Effector CD4-positive, alpha-beta T cell (primary cell): ENCODE measurements around the gene KNCN.

Experiments used
- DNase-seq: peaks from one replicate; pipeline ENCODE4 v3.0.0-alpha.2; 2020

KNCN gene

DNA sequence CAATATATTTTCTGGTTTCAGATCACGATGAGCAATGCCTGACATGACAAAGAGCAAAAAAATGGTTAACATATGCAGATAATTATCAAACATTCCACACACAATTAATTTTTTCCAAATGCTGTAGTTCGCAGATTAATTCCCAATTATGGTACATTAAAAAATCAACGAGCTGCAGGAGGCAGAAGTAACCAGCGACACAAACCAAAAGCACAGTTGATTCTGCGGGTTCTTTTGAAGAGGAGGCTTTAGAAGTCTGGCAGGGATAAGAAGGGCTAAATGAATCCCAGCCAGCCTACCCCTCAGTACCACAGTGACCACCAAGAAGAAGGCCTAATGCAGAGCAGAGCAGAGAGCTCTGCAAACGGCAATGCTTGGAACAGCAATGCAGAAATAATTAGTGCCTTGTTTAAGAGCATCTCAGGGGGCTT lies 17.0 kb upstream of the KNCN start:
- no peak for DNase-seq

DNA sequence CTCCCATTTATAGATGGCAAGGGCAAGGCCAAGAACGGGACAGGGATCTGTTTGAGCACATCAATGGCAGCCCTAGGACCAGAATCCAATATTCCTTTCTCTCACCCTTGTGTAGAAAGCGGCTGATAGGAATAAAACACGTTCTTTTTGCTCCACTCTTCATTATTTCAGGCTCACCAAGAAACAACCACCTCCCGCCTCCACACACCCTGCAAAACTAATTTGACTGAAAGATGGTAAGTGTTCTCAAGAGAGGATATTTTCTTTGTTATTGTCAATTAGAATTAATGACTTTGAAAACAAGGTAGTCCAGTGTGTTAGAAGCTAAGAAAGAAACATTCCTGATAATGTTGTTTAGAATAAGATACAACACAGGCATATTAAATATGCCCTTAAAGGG lies 11.9 kb upstream of the KNCN start:
- no peak for DNase-seq

DNA sequence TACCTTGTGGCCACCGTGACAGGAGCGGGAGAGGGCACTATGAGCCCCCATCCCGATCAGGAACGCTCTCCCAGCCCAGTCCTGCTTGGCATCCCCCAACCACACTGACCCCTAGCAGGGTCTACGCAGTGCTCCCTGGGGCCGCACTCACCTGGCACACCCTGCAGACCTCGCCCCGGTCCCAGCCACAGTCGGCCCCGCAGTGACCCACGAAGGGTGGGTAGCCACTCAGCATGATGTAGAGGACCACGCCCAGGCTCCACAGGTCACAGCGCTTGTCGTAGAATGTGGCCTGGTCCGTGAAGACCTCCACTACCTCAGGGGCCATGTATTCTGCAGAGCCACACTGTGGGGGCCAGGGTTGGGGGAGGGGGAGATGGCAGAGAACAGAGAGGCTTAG lies 11.1 kb upstream of the KNCN start:
- no peak for DNase-seq

DNA sequence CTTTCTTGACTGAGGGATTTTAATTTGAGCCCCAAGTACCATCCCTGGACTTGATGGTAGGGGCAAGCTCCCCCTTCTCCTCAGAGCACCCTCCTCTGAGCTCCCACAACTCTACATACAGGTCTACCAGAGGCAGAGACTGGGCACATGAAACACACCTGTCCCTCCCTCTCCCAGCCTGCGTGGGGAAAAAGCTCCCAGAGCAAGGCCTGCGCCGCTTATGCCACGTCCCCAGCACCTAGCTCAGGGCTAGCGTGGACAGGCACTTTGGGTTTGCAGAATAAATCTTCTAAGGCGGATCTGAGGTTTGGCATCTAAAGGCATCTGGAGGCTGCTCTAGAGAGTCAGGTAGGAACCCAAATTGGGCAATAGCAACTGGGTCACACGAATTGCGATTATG lies 7.5 kb upstream of the KNCN start:
- no peak for DNase-seq

DNA sequence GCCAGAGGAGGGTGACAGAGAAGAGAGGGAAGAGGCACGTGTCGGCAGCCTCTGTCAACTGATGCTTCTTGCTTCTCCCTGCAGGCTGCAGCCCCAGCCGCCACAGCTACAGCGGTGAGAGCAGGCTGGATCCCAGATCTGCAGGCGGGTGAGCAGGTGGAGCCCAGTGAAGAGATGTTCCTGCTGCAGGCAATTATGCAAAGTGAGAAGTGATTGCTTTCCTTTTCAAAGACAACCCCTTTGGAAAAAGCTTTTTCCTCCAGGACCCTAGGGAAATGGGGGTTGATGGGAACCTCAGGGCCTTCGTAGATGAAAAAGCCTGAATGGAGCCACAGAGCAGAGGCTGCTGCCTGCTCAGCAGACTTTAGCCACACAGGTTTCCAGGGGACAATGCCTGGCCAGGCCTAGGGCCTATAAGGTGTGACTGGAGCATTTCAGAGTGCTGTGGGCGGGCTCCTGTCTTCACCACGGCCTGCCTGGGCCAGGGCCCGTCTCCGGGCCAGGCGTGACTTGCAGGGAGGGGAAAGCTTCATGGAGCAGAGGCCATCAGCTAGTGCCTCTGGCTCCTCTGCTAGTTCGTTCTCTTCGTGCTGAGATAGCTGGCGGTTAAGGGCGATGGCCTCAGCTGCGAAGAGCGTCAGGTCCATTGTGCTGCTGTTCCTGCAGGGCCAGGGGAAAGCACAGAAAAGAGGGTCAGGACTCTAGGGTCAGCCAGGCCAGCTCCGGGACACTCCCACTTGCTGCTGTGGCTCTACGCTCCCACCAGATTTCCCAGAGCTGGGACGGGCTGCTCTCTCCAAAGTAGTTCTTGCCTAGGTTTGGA lies 6.9 kb upstream of the KNCN start:
- DNase-seq: no peak

DNA sequence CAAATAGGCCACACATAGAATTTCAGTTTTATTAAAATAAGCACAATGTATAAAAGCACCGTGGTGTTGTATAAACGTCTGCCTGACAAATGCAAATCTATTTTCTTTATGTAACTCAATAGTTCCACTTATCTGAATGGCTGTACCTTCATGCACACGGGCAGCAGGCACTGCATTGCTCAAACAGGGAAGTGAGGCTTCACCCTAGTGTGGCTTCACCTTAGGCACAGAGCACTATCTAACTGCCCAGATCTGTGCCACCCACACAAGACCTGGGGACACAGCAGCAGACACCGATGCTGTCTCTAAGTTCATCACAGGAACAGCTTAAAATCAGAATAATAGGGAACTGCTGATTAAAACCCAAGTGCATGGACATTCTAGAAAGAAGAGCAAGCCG lies 6.0 kb upstream of the KNCN start:
- no peak for DNase-seq

DNA sequence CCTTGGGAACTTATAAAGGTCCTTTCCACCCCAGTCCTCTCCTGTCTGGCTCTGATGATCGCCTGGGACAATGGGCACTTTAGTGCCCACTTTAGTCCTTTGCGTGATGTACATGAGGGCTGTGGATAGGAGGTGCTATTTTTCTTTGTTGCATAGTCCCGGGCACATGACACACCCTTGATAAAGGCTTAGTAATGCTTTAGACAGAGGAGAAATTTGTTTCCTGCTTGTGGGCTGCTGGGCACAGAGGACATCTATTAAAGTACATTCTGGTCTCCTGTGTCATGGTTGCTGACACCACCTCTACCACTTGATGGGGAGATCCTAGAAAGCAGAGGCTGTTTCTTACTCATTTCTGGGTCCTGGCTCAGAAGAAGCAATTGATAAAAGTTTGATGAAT lies 5.4 kb upstream of the KNCN start:
- no peak for DNase-seq

DNA sequence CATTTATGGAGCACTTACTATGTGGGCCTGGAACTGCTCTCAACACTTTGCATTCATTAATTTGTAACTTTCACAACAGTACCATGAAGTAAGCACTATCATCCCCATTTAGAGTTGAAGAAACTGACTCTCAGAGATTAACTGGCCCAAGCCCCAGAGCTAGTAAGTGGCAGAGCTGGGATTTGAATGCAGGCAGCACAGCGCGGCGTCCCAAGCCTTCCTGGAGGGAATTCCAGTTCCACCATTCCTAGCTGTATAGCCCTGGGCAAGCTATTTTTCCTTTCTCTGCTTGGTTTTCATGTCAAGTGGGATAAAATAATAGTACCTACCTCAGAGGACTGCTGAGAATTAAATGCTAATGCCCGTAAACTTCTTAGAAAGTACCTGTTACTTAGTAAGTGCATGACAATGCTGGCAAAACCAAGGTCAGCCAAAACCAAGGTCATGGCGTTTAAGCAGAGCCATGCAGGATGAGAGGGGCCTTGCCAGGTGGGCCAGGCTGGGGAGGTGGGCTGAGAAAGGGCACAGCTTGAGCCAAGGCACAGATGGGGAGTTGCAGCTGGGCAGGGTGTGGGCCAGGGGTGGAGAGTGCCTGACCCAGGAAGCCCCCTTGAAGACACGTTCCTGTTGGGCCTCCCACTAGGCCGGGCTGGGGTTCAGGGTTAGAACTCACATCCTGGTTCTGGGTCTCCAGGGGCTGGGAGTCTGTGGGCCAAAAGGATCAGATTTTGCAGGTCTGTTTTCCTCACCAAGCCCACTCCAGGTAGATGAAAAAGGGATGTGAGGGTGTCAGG lies 4.6 kb upstream of the KNCN start:
- DNase-seq: no peak

DNA sequence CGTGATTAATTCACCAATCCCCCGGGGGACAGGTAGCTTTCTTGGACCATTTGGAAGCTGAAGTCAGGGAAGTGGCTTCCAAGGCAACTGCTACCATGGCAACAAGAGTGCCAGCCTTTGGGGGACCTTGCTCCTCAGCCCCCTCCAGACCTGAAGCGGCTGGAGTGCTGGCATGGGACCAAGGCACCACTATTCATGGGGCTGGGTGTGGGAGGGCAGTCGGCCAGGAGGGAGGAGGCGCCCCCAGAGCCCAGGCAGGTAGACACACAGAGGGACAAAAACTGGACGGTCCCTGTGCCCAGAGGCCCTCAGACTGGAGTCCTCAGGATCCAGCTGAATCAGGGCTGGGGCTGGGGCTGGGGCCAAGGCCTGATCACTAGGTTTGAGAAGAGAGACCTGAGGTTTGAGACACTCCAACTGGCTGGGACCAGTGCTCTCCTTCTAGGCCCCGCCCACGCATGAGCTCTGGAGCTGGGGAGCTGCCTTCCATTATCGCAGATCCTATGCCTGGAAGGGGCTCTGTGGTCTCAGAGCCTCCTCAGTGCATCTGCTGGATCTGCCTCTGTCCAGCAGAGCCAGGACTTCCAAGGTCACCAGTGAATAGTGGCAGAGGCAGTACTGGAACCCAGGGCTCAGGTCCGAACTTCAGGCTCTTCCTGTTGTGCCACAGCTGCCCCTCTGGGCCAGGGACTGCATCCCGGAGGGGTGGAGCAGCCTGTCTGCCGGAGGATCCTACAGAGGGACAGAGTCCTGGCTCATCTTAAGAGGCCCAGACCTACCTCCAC lies 3.3 kb upstream of the KNCN start:
- no peak for DNase-seq

DNA sequence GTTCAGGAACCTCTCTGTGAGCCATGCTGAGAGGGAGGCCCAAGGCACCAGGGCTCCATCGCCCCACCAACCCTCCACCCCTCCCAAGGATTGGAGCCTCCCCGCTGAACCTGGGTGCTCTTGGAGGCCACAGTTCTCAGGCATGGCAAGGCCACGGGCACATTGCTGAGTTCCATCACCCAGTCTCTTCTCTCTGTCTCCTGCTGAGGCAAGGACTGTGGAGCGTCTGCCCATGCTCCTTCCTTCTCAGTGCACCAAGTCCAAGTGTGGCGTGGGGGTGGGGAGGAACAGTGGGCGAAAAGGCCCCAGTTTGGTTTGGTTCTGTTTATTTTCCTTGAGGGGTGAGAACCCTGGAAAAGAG lies 2.8 kb upstream of the KNCN start:
- DNase-seq: no peak

DNA sequence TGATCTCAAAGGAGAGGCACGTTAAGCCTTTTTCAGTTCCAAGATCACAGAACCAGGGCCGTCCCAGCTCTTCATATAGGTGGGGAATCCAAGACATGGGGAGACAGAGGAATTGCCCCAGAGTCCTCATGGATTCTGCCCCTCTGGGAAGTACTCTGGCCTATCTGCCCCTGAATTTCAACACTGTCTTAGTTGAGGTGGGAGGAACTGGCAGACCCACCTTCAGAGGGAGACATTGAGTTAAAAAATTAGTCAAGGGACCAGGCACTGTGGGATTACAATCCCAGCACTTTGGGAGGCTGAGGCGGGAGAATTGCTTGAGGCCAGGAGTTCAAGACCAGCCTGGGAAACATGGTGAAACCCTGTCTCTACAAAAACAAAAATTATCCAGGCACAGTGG lies 2.1 kb upstream of the KNCN start:
- no peak for DNase-seq

DNA sequence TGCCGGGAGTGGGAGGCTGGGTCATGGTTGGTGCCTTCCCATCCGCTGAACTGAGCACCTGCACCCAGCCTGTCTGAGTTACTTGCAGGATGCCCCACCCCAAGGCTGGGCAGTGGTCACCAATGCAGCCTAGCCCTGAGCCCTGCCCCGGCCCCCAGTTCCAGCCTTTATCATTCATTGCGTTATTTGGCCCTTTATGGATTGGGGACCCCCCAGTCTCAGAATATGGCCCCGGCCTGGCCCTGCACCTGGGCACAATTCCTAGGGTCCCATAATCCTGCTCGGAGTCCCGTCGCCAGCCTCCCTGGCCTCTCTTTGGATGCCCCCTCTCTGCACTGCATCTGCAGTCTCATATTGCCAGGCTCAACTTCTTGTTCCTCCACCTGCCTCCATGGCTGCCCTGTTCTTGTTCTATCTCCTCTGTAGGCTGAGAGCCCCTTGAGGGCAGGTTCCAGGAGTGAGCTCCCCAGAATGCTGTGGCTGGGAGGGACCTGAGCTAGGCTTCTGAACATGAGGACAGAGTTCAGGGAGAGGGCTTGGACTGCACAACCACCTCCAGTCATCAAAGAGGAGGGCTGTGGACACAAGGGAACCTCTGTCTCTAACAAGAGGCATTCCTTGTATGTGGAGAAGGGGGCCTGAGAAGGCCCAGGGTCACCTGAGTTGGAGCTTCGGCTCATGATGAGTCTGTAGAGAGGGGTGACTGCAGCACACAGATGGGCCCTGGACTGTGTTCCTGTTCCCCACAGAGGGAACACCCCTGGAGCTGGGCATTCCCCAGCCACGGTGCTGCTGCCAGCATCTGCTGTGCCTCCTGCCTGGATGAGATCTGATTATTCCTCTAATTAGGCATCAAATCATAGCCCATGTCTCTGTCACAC lies 1.1 kb upstream of the KNCN start:
- no peak for DNase-seq

DNA sequence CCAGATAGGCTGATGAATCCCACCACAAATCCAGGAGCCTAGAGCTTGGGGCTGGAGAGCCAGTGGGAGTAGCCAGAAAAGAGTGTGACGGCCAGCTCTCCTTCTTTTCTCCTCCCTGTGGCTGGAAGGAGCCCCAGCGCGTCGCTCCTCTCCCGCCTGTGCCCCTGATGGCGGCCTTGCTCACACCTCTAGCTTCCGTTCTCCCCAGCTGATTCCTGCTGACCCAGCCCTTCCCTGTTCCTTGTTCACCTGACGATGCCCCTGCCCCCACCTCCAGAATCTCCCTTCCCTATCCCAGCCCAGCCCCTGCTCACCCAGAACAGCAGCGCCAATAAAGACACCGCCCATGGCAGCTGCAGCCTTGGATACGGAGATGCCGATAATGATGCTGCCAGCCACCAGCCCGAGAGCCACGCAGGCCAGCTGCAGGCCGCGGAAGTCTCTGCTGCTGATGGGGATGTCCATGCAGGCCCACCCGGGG lies 656 bp downstream of the KNCN start:
- DNase-seq: no peak

DNA sequence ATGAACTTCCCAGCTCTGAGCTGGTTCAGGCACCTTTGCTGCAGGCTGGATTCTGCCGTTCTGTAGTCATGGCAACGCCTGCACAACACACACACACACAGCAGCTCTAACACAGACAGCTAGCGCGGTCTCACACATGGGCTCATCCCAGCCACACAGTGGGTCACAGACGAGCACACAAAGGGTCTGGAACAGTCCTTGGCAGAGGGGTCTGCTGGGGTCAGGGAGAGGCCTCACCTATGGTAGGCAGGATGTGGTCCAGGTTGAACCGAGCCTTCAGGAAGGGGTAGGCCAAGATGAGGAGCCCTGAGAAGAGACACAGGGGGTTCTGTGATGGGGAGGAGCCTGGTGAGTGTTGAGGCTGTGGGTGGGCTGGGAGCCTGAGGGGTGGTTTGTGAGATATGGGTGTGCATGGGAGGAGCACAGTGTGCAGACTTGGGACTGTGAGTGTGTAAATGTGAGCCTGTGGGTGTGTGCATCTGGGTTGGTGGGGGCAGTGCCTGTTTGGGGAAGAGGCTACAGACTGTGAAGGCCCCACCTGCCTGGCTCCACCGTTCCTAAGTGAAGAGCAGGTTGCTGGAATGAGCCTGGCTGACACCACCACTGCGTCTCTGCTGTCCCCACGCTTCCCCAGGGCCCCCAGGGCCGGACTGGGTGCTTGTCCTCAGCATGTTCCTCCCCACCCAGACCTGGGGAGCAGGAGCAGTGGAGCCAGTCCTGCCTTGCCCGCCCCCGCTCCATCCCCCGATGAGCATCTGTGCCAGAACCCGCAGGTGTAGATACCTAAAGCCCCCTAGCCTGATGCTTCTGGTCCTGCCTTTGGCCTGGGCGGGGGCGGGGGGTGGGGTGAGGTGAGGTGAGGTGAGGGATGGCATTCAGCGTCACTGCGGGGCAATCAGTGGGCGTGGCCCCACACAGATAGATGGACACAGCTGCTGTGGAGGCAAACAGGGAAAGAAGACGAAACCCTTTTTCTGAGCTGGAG lies 1.5 kb downstream of the KNCN start:
- peak; percentile 28 for DNase-seq

DNA sequence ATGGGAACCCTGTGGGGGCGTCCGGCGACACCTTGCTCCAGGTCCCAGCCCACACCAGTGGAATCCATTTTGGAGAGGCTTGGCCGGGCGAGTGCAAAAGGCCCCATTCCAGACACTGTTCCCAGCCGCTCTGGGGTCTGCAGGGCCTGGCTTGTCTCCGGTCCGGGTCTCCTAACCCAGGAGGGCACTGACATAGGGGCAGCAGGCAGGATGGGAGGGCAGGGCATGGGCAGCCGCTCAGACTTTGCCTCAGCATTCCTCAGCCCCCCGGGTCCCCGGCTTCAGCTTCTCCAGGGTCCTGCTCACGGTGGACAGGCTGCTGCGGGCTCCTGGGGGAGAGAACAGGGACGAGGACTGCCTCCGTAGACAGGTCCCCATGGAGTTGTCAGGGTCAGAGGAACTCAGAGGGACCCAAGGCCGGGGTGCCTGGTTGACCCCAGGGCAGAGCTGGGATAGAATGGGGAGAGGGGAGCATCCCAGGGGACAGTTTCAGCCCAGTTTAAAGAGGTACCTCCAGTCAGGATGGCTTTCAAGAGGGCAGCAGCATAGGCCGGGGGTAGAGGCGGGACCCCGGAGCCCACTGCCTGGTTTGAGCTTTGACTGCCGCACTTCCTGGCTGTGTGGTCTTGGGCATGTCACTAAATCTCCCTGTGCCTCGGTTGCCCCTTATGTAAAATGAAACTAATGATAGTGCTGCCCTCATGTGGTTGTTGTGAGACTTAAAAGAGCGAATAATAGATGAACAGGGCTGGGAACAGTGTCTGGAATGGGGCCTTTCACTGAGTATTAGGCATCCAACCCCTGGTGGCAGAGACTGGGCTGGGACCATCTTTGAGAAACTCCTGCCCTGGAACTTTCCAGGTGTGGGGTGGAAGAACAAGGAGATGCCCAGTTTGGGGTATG lies 3.7 kb downstream of the KNCN start:
- DNase-seq: no peak

DNA sequence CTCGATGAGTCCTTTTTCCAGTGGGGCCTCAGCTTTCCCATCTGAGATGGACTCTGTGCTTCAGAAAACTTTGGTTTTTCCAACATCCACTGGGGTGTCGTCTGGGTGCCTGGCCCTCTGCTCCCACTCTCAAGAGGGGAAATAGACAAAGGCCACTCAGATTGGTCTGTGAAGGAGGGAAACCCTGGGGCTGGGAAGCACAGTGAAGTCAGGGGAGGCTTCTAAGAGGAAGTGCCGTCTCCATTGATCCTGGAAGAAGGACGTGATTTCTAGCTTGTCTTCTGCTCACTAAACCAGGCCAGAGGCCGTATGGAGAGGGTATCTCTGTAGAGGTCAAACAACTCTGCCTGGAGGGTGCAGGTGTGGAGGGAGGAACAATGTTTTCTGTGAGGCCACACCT lies 5.2 kb downstream of the KNCN start:
- no peak for DNase-seq

DNA sequence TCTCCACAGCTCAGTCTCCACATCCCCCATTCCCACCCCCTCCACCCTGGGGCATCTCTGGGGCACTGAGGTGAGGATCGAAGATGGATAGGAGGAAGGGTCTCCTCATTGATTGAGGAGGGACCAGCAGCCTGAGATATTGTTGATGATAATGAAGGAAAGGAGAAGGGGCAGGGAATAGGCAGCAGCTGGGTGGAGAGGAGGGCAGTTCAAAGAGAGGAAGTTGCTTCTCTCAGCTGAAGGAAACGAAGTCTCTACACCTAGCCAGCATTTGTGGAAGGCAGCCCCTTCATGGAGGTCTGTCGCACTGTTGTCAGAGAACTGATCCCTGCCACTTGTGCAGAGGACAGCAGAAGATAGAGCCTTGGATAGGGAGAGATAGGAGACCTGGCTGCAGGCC lies 5.7 kb downstream of the KNCN start:
- no peak for DNase-seq

DNA sequence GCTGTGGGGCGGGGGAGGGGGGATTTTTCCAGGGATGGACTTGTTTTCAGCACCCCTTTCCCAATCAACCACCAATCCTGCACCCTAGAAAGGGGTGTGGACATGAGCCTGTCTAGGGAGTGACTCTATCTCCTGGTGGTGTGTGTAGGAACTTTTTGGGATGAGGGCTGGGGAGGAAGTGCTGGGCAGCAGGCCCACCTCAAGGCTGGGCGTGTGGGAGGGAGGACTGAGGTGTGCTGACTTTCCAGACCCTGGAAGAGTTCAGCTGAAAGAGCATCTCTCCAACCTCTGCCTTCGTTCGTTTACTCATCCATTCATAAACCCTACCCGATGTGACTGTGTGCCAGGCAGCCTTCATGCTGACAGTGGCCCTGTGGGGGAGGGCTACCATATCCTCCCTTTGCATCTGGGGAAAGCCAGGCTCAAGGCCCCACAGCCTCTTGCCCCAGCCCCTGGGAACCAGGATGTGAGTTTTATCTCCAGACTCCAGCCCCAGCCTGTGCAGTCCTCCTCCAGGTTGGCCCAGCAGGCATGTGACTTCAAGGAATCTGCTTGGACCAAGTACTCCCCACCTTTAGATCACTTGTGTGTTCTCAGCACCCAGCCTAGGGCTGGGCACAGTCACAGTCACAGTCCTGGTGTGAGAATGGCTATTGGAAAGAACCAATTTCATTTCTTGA lies 6.7 kb downstream of the KNCN start:
- DNase-seq: no peak

DNA sequence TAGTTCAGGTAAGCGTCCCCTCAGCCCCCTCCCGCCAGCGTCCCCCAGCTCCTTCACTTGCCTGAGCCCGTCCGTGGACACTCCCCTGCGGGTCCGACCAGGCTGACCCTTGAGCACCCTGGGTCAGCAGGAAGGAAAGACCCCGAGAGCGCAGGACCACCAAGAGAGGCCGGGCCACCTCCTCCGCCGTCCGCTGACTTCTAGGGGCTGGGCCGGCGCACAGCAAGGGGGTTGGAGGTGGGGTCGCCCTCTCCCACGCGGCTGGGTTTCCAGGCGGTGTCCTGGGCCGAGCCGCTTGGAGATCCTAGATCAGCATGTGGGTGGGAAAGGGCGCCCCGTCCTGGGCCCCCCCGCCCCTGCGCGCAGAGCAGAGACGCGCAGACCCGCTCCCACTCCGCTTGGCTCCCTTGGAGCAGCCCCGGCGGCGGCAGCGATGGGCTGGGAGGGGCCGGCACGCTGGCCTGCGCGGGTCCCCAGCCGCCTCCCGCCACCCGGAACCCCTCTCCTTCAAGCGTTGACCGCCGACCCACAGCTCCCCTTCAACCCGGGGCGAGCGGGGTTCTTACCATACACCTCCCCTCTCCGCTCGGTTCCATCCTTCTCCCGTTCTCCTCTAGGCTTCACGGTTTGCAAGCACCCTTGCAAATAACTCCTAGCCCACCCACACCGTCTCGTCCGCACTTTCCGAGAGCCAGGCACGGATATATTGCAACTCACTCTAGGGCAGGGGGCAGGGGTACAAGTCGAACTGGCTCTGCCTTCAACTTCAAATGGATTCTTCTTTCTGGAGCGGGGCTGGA lies 7.5 kb downstream of the KNCN start:
- no peak for DNase-seq
